Adipocyte (in vitro differentiated cells): Measurements from ENCODE around the gene CPNE5.

ENCODE experiments used
- DNase-seq: peaks from one replicate; pipeline ENCODE4 v3.0.0-alpha.2; 2015; ENCODE audit warnings: low read depth
- H3K27me3 ChIP-seq: replicated peaks from 2 replicates; pipeline ENCODE4 v1.7.0; 2013; ENCODE audit warnings: mild to moderate bottlenecking, low read length, moderate library complexity; ENCODE audit not compliant: control insufficient read depth, insufficient read depth
- H3K36me3 ChIP-seq: 2 replicates; pipeline ENCODE4 v1.7.0; 2013; ENCODE audit warnings: low read length, mild to moderate bottlenecking, moderate library complexity; ENCODE audit not compliant: control insufficient read depth, insufficient read depth, severe bottlenecking
- H3K4me1 ChIP-seq: 2 replicates; pipeline ENCODE4 v1.7.0; 2013; ENCODE audit warnings: mild to moderate bottlenecking, low read length, moderate library complexity; ENCODE audit not compliant: control insufficient read depth, insufficient read depth
- H3K4me3 ChIP-seq: 2 replicates; pipeline ENCODE4 v1.7.0; 2013; ENCODE audit warnings: mild to moderate bottlenecking, low read length, moderate library complexity
- H3K9ac ChIP-seq: 2 replicates; pipeline ENCODE4 v1.7.0; 2013; ENCODE audit warnings: mild to moderate bottlenecking, low read length, moderate library complexity
- H3K9me3 ChIP-seq: 2 replicates; pipeline ENCODE4 v1.7.0; 2013; ENCODE audit warnings: mild to moderate bottlenecking, low read length, moderate library complexity; ENCODE audit not compliant: control insufficient read depth

CPNE5 gene

GRCh38 chr6:36841756-36842155 is 2.5 kb upstream of the CPNE5 start:
- Histone ChIP-seq H3K9me3 (no peaks in the 10 kb centered on the region), H3K9ac (no peak overlapping the region), H3K27me3 (peaks cover 27% of the 10 kb centered on the region)

DNA sequence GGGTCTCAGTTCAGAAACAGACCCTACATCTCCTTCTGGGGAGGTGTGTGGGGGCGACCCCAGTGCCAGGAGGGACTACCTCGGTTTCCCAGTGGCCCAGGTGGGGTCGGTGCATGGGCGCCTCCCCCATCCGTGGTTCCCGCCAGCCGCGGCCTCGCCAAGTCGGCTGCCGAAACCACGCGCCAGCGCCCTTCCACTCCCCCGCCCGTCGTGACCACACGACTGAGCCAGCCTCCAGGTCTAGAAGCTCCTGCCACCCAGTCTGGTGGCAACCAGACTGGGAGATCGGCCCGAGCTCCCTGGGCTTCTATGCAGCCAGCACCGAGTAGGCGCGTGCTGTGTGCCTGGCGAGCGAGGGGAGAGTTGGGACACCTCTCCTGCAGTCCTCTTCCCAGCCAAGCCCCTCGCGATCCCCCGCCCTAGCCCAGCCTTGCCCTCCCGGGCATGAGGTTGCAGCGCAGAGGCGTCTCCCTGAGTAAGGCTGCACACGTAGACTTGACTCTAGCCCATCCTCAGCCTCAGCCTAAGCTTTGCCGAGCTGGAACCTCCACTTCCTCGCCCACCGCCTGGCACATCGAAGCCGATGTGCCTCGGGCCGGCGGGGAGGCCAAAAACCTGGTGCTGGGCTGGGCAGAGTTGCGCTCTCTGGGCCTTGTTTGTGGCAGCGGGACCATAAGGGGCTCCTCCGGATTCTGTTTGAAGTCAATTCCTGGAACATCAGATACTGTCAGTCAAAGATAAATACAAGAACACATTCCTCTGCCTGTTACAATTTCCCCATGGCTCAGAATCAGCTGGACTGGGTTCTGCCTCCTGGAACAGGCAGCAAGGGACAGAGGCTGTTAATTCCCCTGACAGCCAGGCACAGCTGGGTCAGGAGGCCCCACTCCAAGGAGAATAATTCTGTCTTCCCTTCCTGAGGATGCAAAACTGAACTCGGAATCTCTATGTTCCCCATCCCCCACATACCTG is 1.5 kb upstream of the CPNE5 start:
- no peak for DNase-seq
- peaks cover 12% of the 10 kb centered on the region for H3K4me1 ChIP-seq
- H3K9me3 ChIP-seq: no peaks in the 10 kb centered on the region
- H3K4me3 ChIP-seq: peak overlapping the region; percentile 59
- H3K9ac ChIP-seq: no peak overlapping the region
- no peaks in the 10 kb centered on the region for H3K36me3 ChIP-seq
- H3K27me3 ChIP-seq: peaks cover 25% of the 10 kb centered on the region

More at GRCh38 chr6:36841756-36842155, 2.5 kb upstream of the CPNE5 start:
- H3K4me1 ChIP-seq: peaks cover 12% of the 10 kb centered on the region
- H3K36me3 ChIP-seq: no peaks in the 10 kb centered on the region
- no peak for DNase-seq
- H3K4me3 ChIP-seq: no peak overlapping the region

- Histone ChIP-seq H3K27me3 (peaks cover 18% of the 10 kb centered on the region), H3K4me1 (peaks cover 12% of the 10 kb centered on the region), H3K4me3 (peak overlapping the region; percentile 59), H3K9ac (no peak overlapping the region), H3K9me3 (no peaks in the 10 kb centered on the region), H3K36me3 (no peaks in the 10 kb centered on the region)
- peak; percentile 68 for DNase-seq
Measured at GRCh38 chr6:36839749-36840431, 646 bp upstream of the CPNE5 start.

DNA sequence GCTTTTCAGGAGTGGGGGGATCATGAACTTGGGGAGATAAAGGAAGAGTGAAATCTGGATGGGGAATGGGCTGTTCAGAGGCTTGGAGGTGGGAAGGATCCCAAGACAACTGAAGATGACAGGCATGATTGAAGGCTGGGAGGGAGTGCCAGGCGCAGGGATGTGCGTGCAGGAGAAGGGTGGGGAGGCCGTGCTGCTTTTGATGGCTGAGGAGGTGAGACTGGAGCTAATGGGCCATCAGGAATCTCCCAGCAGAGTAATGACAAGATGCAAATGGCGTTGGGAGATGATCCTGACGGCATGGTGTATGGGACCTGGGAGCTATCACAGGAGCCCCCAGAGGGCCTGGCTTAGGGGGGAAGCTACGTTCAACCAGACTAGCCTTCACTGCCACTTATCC is 1.6 kb downstream of the CPNE5 start:
- no peak overlapping the region for H3K4me3 ChIP-seq
- peaks cover 17% of the 10 kb centered on the region for H3K27me3 ChIP-seq
- H3K9ac ChIP-seq: no peak overlapping the region
- DNase-seq: no peak
- H3K9me3 ChIP-seq: no peaks in the 10 kb centered on the region
- no peaks in the 10 kb centered on the region for H3K36me3 ChIP-seq
- peaks cover 12% of the 10 kb centered on the region for H3K4me1 ChIP-seq

DNA sequence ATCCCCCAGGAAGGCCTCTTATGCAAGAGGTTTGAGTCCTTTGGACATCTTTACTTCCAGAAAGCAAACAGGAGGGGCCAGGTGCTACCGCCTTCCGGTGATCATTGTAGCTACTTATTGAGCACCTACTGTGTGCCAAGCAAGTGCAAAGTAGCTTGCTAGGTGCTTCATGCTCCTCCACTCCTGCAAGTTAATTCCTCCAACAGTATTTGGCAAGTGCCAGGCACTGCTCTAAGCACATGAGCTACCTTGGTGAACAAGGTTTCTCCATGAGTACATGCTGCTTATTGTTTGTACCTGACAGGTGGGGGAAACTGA is 2.3 kb downstream of the CPNE5 start:
- no peak overlapping the region for H3K9ac ChIP-seq
- no peaks in the 10 kb centered on the region for H3K9me3 ChIP-seq
- no peak for DNase-seq
- no peaks in the 10 kb centered on the region for H3K36me3 ChIP-seq
- H3K4me1 ChIP-seq: peaks cover 12% of the 10 kb centered on the region
- H3K4me3 ChIP-seq: no peak overlapping the region
- H3K27me3 ChIP-seq: peaks cover 17% of the 10 kb centered on the region

DNA sequence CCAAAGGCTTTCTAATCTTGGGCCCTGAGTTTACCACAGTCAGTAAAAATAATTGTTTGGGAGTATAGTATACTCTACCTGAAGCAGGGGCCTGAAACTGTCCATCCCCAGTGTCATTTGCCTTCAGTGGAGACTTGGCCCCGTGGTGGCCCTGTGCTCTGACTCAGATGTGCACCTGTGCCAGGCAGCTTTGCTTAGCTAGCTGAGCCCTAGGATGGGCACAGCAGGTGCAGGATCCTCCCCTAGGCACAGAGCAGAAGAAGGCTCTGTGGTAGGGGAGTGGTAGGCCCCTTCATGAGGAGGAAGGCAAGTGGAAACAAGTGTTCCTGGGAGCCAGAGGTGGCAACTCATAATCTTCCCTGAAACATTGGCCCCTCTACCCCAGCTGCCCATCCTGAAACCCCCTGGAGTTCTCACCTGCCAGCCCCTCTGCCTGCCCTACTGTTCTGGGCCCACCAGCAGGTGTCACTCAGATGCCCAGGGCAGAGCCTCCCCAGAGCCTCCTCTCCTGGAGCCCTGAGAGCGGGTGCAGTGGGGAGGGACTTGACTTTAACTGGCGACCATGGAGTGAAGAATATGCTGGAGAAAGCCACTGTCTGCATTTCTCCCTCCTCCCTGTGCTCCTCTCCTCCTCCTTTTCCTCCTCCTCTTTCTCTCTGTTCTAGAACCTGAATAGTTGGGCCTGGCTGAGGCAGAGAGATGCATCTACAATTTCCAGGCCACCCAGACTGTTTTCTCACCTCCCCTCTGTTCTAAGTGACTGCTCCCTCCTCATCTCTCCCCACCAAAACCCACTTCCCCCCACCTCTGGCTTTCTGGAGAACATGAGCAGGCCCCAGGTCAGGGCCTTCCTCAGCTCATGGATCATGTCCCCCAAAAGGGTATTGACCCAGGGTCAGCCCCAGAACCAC is 2.9 kb downstream of the CPNE5 start:
- no peak for DNase-seq
- Histone ChIP-seq H3K27me3 (peaks cover 17% of the 10 kb centered on the region), H3K36me3 (no peaks in the 10 kb centered on the region), H3K9me3 (no peaks in the 10 kb centered on the region), H3K4me3 (no peak overlapping the region), H3K9ac (no peak overlapping the region), H3K4me1 (peaks cover 12% of the 10 kb centered on the region)

DNA sequence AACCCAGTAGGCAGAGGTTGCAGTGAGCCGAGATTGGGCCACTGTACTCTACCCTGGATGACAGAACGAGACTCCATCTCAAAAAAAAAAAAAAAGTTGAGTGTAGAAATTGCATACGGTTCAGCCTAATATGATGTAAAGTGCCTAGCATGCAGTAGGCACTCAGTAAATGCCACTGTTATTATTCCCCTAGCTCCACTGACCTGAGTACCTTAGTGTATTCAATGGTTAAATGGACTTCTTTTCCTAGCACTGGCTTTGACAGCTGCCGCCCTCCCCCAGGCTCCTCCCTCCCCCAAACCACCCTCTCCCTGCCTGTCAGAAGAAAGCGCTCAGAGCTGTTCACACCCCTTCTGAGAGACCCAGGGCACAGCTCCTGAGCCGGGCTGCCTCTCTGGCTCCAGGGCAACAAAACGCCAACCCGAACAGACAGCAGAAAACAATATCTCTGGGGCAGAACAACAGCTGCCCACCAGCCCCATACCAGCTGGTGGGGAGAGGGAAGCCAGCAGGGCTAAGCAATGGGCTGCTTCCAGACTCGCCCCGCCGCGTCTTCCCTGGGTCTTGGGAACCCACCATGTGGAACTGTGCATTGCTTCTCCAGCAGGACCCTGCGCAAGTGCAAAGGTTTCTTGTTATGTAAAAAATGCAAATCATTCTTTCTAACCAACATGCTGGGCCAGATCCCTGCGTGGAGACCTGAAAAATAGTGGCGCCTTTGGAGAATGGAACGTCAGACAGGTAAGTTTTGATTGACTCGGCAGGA is 4.5 kb downstream of the CPNE5 start:
- DNase-seq: no peak
- Histone ChIP-seq H3K9ac (no peak overlapping the region), H3K36me3 (no peaks in the 10 kb centered on the region), H3K9me3 (no peaks in the 10 kb centered on the region), H3K4me1 (peaks cover 9% of the 10 kb centered on the region), H3K27me3 (peaks cover 20% of the 10 kb centered on the region), H3K4me3 (no peak overlapping the region)

DNA sequence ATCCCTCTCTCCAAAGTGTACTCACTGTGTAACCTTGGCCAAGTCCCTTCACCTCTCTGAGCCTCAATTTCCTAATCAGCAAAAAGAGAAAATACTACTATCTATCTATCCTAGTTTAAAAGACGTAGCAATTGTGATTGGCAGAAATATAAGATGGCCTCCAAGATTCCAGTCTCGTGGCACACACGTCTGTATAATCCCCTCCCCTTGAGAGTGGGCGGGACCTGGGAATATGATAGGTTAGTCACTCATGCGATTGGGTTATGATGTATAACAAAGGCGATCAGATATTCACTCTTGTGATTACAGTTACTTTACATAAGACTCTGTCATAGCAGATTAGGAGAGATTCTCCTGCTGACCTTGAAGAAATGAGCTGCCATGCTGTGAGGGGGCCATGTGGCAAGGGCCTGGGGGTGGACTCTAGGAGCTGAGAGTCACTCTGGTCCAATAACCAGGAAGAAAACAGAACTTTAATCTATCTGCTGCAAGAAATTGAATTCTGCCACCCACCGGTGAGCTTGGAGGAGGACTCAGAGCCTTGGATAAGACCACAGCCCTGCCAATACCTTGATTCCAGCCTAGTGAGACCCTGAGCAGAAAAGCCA is 6.0 kb downstream of the CPNE5 start:
- no peak overlapping the region for H3K4me3 ChIP-seq
- no peak for DNase-seq
- no peaks in the 10 kb centered on the region for H3K9me3 ChIP-seq
- H3K36me3 ChIP-seq: no peaks in the 10 kb centered on the region
- H3K27me3 ChIP-seq: peaks cover 21% of the 10 kb centered on the region
- no peak overlapping the region for H3K9ac ChIP-seq
- H3K4me1 ChIP-seq: peaks cover 9% of the 10 kb centered on the region

DNA sequence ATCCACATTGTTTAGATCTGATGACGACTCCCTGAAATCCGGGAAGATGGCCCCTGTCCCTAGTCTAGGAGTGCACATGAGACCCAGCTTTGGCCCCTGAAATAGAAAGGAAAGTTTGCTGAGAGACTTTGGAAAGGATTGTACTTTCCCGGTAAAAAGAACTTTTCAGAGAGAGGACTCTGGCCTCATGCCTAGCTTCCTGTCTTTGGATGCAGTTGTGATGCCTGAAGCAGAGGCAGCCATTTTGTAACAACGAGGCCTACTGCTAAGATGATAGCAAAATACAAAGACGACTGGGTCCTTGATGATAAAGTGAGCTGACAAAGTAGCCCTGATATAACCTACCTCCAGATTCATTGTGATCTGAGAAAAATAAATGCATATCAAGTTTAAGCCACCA is 6.9 kb downstream of the CPNE5 start:
- DNase-seq: no peak

GRCh38 chr6:36830577-36830976 is 8.7 kb downstream of the CPNE5 start:
- Histone ChIP-seq H3K27me3 (peaks cover 22% of the 10 kb centered on the region), H3K4me1 (peaks cover 21% of the 10 kb centered on the region), H3K9me3 (no peaks in the 10 kb centered on the region), H3K9ac (no peak overlapping the region), H3K4me3 (no peak overlapping the region), H3K36me3 (no peaks in the 10 kb centered on the region)
- DNase-seq: no peak

More for the DNA sequence above, 6.9 kb downstream of the CPNE5 start:
- Histone ChIP-seq H3K4me3 (no peak overlapping the region), H3K9me3 (no peaks in the 10 kb centered on the region), H3K9ac (no peak overlapping the region), H3K27me3 (peaks cover 22% of the 10 kb centered on the region), H3K36me3 (no peaks in the 10 kb centered on the region), H3K4me1 (peaks cover 17% of the 10 kb centered on the region)
